Esophagus muscularis mucosa (tissue), 4 donors: ENCODE results near the gene CHST12.

Source experiments
- EP300 ChIP-seq: sonication (generic); formaldehyde crosslinking; IDR thresholded peaks from one replicate; pipeline ENCODE4 v1.6.1; 2017; ENCODE audit warnings: antibody characterized with exemption
- POLR2A ChIP-seq: fragments of 450-650 bp; IDR thresholded peaks from one replicate; pipeline ENCODE4 v1.6.1; 2017; ENCODE audit warnings: antibody characterized with exemption, moderate library complexity, mild to moderate bottlenecking, low read depth
- POLR2AphosphoS5 ChIP-seq, 2 donors: sonication (generic); formaldehyde crosslinking; IDR thresholded peaks; one replicate each; pipeline ENCODE4 v1.6.1; 2017; ENCODE audit warnings: antibody characterized with exemption in 2 of 2
- TF ChIP-seq, protein P1 (sequence below), 3 experiments: fragments of 200-600 bp in 2 of 3; fragments of 450-650 bp in 1 of 3; sonication (generic) in 2 of 3; IDR thresholded peaks; one replicate each; pipeline ENCODE4 v1.5.1; 2017 to 2019; ENCODE audit warnings: antibody characterized with exemption in 3 of 3, mild to moderate bottlenecking in 2 of 3, moderate library complexity in 1 of 3

DNA sequence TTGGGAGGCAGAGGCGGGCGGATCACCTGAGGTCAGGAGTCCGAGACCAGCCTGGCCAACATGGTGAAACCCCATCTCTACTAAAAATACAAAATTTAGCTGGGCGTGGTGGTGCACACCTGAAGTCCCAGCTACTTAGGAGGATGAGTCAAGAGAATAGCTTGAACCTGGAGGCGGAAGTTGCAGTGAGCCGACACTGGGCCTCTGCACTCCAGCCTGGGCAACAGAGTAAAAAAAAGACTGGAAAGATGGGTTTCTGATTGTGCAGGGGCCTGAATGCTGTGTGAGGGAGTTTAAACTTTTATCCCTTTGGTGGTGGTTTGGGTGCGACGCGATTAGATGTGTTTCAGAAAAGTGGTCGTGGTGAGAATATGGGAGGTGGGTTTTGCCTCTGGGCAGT lies 1.8 kb downstream of the CHST12 start:
- TF ChIP-seq, protein P1, sequence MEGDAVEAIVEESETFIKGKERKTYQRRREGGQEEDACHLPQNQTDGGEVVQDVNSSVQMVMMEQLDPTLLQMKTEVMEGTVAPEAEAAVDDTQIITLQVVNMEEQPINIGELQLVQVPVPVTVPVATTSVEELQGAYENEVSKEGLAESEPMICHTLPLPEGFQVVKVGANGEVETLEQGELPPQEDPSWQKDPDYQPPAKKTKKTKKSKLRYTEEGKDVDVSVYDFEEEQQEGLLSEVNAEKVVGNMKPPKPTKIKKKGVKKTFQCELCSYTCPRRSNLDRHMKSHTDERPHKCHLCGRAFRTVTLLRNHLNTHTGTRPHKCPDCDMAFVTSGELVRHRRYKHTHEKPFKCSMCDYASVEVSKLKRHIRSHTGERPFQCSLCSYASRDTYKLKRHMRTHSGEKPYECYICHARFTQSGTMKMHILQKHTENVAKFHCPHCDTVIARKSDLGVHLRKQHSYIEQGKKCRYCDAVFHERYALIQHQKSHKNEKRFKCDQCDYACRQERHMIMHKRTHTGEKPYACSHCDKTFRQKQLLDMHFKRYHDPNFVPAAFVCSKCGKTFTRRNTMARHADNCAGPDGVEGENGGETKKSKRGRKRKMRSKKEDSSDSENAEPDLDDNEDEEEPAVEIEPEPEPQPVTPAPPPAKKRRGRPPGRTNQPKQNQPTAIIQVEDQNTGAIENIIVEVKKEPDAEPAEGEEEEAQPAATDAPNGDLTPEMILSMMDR (IDR thresholded peaks at IDR 0.05), result no peak
- TF ChIP-seq POLR2AphosphoS5 (IDR thresholded peaks at IDR 0.05) (no peak), POLR2A (no peak), EP300 (no peak)
